Measurements from ENCODE around the gene RIMS3. TPM values are rescaled to one million over a fixed set of nuclear protein-coding genes. Genes with fewer than 3 reads are reported as not detected.
"Not testable (repeated sequence)": the region's sequence is repeated elsewhere in the genome, so short reads cannot be mapped to it uniquely, and the experiment has no call there.

RIMS3 gene
- total RNA-seq, result 0.28 and 0.34 TPM in 2 replicates

DNA sequence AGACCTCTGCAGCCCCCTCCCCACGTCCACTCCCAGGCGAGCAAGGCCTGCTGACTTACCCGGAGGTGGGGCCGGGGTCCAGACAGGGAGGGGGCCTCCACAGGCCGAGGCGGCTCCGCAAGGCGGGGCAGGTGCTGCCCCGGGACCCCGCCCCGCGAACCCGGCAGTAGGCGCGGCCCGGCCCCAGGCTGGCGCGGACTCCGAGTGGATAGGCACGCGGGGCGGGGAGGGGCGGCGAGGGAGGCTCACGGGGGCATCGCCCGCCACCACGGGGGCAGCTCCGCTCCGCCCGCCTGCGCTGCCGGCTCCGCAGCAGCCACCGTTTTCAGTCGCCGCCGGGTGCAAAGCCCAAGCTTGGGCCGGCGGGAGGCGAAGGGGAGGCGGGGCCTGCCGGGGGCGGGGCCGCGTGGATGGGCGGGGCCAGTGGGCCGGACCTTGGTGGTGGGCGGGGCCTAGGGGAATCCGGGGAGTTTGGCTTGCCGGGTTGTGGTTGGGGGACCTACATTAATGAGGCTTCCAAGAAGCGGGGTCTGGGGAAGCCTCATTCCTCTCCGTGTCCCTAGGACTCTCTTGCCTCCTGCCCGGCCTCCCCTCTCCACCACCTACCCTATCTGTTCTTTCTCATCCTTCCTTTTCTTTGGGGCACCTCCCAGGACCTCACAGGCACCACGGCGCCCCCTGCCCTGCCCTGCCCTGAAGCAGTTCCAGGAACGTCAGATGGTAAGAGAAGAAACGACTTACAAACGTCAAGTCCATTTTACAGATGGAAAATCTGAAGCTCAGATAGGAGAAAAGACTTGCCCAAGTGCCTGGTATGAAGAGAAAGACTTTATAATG, at the start of gene RIMS3:
TSS of gene RIMS3 (minus strand) at position 348 of the 837 bp plus-strand sequence. CDS start 23,757 bp downstream, outside the sequence.
- DNase-seq, result peak; percentile 59

DNA sequence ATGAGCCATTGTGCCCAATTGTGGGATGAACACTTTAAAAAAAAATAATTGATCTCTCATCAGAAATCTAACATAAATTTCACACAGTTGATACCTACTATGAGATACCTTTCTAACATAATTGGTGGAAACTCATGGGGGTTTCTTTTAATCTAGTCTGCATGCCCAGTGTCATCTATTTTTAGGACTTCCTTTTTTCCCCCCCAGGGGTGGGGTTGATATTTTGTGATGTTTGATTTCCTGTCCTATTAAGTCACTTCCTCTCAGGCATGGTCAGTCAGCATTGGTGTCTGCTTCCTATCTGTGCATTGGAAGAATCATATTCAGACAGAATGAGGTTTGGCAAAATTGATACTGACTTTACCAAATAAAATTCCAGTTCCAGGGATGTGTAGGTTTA, 47.5 kb upstream of the RIMS3 start:
- peak; percentile 67 for DNase-seq

DNA sequence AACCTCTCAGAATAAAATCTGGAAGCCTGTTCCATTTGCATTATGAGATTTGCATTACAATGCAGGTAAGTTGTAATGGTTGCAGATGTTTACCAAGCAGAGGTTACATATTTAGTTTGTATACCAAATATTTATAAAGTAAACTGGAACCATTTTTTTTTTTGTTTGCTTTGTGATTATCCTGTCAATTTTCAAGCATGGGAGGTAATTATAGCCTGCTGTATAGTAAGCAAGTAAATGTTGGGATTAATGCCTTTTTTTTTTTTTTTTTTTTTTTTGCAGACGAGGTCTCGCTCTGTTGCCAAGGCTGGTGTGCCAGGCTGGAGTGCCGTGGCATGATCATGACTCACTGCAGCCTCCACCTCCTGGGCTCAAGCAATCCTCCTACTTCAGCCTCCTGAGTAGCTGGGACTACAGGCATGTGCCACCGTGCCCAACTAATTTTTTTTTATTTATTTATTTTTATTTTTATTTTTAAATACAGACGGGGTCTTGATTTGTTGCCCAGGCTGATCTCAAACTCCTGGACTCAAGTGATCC, 47.0 kb upstream of the RIMS3 start:
- no peak for DNase-seq

DNA sequence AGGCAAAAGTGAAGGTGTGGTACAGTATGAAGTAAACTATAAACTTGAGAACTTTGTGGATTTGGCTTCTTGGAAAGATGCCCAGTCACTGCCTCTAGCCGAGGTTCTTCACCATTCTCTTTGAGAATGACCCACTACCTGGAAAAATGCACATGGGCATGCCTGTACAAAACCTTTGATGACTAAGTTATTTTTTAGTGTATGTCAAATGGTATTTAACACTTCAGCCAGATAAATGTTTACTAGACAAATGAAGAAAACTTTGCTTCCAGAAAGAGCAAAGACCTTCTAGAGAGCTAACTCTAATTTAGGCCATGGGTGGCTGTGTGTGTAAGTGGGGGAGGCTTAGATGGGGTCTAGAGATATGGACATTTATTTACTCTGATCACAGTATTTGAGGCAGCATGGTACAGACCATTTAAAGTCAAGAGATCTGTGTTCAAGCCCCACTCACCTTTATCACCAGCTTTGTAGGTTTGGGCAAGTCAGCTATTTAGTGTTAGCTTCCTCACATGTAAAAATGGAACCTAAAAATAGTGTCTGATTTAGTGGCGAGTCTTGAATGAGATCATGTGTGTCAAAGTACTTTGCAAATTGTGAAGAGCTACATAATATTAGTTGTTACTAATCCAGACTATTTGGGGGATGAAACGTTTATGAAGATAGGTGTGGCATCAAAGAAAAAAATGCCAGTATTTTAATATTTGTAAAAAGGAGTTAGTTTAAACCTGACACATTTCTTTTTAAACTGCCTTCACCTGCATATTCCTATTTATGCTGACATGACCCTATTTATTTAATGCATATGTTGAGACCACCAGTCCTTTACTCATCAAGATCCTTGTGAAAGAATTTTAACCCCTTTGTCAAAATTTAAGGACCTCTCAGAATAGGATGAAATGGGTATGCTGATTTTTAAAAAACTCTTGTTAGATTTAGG, 46.3 kb upstream of the RIMS3 start:
- peak; percentile 68 for DNase-seq

DNA sequence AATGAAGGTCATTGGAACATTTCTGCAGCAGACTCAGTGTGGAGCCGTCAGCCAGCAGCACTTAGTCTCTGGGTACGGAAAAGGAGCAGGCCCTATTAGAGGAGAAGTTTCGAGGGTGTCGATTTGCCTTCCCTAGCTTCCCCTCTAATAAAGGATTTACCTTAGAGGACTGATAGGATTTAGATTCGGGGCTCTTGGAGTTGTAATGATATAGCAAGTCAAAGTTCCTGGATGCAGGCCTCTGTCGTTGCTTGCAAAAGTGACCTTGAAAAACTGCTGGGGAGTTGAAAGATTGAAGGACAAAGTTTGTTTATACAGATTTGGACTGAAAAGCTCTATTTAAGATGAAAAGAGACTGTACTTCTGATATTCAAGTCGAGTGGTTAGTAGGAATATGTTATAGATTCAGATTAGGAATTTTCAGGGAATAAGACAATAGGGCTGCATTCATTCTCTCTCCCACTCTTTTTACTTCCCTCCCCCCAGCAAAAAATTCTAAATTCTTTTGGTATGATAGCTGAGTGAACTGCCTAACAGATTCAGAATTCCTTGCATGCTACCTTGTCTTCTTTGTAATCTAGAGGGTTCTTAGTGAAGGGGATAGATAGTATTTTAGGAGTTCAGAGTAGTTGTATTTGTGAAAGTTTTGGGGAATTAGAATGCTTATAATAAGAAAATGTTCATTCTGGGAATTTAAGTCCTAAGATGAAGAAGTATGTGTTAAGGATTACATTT, 45.3 kb upstream of the RIMS3 start:
- no peak for DNase-seq

DNA sequence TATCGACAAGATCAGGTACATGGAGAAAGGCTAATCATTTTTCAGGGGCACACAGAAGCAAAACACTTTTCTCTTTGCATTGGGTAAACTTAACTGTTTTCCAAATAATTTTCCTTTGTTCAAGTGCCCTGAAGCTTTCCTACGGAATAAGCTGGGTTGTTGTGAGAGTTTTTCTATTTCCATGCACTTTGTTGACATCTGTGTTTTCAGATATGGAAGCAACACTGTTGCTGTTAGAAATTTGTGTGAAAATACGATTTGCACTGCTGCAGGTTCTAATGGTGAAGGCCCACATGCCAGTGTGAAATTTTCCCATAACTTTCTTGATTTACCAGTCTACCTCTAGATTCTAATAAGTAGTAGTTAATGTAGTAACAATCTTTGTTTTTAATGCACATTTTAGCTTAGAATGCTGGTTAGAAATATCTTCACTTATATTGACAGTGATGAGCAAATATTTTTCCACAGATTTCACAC, 44.4 kb upstream of the RIMS3 start:
- DNase-seq, result no peak

DNA sequence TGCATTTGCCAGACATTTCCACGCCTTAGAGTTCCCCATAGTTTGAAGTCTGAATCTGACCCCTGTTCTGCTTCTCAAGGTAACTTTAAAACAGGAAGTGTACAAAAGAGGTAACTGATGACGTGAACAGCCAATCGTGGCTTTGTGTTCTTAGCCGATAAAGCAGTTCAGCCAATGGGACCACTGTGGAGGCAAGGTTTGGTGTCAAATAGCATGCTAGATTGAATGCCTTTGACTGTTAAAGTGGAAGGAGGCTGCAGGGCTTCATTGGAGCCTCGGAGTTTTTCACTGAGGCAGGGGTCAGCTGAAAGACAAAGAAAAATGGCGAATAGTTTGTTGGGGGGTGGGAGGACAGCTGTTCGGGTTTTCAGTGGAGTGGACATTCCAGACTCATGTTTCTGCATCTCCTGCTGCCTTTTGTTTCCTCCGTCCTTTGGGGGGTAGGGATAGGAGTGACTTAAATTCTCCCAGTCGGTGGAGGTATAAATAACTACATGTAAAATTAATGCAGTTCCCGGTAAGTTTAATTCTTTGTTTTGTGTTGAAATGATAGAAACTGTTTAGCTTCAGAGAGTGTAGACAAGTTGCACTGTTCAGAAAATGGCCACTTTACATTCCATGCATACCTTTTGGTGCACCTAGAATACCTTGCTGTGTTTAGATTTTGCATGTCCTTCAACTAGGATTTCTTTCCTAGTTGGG, 43.8 kb upstream of the RIMS3 start:
- DNase-seq, result peak; percentile 98

DNA sequence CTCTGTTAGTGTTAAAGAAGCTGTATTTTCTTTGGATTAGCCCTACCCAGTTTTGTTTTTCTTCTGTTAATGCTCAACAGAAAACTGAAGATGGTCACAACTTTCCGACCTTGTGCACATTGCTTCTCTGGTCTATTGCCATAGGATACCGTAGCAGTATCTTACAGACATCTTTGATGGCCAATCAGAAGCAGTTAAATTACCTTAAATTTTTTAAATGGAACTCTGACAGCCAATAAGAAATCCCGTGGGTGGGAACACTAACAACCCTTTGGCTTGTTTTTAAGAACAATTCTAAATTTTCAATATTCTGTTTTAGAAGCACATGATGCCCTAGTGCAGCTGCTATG, 43.2 kb upstream of the RIMS3 start:
- peak; percentile 86 for DNase-seq

DNA sequence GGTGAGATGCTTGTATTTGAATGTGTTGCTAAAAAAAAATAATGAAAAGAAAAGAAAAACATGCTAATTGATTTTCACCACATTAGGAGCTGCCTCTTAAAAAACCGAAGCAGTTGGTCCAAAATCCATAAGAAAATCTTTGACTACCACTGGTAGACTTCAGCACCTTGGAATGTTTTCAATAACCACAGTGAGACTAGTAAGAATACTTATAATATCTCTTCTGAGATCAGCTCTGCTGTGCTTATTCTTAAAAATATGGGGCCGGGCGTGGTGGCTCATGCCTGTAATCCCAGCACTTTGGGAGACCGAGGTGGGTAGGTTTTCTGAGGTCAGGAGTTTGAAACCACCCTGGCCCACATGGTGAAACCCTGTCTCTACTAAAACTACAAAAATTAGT, 41.1 kb upstream of the RIMS3 start:
- DNase-seq, result no peak

DNA sequence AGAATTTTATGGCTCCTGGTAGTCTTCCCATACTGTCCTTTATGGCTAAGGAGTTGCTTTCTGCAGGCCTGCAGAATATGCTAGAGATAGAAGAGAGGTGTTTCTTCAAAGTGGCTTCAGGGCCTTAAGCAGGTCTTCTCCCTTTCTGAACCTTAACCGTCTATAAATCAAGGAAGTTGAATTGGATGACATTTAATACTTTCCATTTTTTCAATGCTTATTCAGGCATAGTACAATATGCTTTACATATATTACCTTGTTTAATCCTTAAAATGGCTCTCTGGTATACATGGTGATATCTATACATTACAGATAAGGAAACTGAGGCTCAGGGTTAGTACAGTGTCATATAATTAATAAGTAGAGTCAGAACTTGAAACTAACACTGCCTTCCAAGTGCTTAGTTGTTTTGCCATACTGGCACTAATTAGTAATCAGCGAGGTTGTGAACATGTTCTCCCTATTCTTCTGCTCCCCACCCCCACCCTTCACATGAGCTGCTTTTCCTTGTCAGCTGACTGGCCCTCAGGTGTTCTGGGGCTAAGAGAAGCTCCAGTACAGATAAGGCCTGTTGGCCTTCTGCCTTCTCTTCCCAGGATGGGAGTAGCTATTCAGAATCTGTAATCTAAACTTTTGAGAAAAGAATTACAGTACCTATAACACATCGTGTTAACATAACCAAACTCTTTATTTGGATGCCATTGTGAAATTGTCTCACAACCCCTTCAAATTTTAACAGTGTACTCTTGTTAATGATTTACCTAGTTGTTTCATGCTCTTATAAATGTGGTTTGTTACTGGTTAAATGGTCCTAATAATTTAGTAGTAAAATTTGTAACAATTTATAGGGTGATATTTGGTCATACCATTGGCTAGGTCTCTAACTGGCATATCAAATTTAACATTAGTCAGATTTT, 39.6 kb upstream of the RIMS3 start:
- DNase-seq, result no peak

DNA sequence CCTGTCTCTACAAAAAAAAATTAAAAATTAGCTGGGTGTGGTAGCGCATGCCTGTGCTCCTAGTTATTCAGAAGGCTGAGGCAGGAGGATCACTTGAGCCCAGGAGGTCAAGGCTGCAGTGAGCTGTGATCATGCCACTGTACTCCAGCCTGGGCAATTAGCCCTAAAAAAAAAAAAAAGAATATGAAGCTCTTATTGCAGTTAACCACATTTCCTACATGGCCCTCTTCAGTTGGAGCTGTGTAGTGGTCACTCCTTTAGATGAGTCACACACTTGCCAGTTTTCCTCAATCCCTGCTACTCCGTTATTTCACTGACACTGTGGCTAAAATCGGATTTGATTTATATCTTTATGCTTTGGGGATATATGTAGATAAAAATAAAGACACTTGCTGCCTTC, 37.8 kb upstream of the RIMS3 start:
- DNase-seq, result peak; percentile 60

DNA sequence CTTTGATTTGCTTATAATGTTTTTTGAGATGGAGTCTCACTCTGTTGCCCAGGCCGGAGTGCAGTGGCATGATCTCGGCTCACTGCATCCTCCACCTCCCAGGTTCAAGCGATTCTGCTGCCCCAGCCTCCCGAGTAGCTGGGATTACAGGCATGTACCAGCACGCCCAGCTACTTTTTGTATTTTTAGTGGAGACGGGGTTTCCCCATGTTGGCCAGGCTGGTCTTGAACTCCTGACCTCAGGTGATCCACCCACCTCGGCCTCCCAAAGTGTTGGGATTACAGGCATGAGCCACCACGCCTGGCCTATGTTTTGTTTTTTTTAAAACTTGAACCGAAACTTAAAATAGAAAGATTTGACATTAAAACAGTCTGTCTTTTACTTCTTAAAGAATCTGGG, 37.3 kb upstream of the RIMS3 start:
- not testable (repeated sequence) for DNase-seq

DNA sequence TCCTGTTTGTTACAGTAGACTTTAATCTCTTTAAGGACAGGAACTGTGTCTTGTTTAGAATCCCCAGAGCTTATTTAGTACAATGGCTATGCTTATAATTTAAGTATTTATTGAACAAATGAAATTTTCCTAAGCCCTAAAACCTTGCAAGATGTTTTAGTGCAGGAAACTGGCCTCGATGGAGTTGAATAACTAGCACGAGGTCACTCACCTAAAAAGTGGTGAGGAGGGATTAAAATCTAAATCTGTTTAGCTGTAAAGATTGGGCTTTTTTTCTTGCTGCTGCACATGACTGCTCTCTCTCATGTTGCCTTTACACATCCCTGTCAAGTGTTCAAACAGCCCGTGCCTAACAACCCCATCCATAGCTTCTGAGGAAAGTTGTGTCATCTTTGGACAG, 36.2 kb upstream of the RIMS3 start:
- no peak for DNase-seq

DNA sequence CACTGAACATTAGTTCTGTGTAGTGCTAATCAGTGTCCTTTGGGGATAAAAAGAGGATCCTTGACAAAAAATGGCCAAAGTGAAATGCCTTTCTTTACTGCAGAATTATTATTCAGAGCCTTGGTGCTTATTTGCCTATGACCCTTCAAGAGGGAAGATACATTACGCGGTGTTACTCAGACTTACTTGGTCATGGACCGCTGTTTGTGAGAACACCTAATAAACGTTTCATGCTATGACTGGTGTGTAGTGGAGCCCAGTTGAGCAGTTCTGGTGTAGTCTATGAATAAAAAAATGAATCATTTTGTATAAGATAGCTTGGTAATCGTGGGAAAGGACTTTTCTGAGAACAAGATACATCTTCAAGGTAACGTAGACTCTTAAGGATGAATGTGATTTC, 34.3 kb upstream of the RIMS3 start:
- DNase-seq, result no peak

DNA sequence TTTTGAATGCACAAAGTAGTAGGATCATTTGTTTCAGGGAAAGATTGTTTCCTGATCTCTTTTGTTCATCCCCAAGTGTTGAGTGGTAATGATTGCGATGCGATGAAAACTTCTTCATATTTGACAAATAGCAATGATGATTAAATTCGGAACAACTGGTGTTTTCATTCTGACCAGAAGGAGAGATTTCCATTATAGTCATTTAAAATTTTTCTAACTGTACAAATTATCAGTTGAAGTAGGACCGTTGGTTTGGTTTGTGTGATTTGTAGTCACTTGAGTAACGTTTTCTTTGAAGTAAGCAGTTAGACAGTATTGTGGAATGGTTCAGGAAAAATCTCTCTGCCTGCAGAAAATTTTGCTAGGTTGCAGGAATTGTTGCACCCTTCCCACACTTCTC, 32.0 kb upstream of the RIMS3 start:
- no peak for DNase-seq

DNA sequence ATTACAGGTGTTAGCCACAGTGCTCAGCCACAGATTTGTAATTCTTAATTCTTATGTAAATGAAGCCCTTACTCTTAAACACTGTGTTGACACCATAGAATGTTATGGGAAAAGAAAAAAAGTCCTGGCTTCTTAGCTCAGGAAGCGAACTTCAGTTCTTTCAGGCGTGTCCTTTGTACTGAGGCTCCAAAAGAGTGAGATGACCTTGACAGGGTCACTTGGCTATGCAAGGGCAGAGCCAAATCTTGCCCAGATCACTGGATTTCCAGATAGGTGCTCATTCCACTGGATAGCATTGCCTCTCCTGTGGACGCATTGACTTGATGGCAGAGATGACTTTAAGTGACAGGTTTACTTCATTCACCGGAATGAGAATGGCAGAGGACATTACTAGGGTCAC, 30.8 kb upstream of the RIMS3 start:
- no peak for DNase-seq

DNA sequence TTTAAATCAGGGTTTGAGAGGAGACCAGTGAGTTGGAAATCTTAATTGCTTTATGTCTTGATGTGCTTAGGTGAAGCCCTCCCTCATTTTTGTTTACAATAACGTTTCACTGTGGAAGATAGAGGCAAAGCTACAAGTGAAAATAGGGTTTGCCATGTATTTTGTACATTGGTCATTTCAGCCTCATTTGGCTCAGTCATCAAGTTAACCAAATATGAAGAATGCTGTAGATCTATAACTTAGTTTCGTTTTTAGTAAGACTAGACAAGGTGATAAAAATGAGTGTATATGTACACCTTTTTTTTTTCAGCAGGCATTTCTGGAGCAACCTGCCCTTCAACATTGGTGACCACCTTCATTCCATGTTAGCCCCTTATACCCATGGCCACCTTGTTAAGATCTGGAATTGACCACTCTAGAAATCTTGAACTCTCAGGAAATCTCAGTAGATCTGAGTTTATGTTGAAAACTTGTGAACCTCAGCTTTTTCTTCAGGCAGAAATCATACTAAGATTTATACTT, 28.9 kb upstream of the RIMS3 start:
- no peak for DNase-seq

DNA sequence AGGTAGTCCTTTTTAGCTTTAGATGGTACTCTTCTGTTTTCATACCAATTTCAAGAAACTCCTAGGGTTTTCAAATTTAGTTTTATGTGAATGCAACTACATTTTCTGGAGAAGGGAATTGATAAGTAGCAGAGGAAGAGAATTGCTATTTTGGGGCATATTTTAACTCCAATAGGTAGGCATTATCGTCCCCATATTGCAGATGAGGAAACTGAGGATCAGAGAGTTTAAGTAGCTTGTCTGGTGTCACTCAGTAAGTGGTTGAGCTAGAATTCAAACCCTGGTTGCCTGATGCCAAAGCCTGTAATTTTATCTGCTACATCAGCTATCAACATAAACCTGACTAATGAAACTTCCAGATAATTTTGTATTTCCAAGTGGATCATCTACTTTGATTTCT, 27.9 kb upstream of the RIMS3 start:
- no peak for DNase-seq

DNA sequence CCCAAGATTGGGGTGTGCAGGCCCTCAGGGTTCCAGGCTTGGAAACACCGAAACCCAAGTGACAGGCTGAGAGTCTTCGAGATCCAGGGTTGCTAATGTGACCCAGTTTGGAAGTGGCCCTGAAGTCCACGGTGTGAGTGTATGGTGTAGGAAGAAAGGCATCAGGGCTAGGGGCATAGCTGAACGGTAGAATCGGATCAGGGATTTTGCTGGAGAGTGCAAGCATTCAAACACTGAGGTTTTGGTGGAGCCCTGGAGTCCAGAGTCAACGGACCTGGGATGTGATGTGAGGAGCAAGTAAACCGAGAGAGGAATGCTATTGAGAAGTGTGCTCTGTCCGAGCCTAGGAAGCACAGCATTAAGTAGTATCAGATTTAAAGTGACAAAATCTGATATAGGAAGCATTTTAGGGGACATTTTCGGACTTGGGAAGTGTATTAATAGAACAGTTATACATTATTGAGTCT, 27.0 kb upstream of the RIMS3 start:
- DNase-seq, result peak; percentile 36
